ENCODE measurements around the gene IFT25. TPM values are rescaled to one million over a fixed set of nuclear protein-coding genes. Genes with fewer than 3 reads are reported as not detected.

The IFT25 gene
- total and polyA plus RNA-seq, 2 of the 13 experiments (the other 11 are each of a cell fraction or from before 2014, with no cell fraction given): 19.7 to 48.0 TPM

- TF ChIP-seq PHF20 (CRISPR knock-in tag; IDR thresholded peaks at IDR 0.05) (0 out of 2 replicates have a peak, but pooled peaks have one; percentile 31), FOXO4 (CRISPR knock-in tag; conservative IDR thresholded peaks at IDR 0.05) (no peak), ZNF546 (CRISPR knock-in tag; conservative IDR thresholded peaks at IDR 0.05) (no peak), ZBTB3 (CRISPR knock-in tag; IDR thresholded peaks at IDR 0.05; ENCODE audit: borderline replicate concordance, low read depth) (no peak), ETV6 (CRISPR knock-in tag; conservative IDR thresholded peaks at IDR 0.05) (no peak), ZBTB34 (CRISPR knock-in tag; IDR thresholded peaks at IDR 0.05) (no peak), ZNF513 (CRISPR knock-in tag; conservative IDR thresholded peaks at IDR 0.05) (no peak), ZNF205 (CRISPR knock-in tag; IDR thresholded peaks at IDR 0.05) (no peak; the same call in 1 of the 2 replicates), XBP1 (CRISPR knock-in tag; IDR thresholded peaks at IDR 0.05) (no peak), ZFX (CRISPR knock-in tag; IDR thresholded peaks at IDR 0.05; ENCODE audit: low read depth) (peak; percentile 91), PPARG (CRISPR knock-in tag; conservative IDR thresholded peaks at IDR 0.05) (0 out of 2 replicates have a peak, but pooled peaks have one; percentile 6), TP53 (CRISPR knock-in tag; conservative IDR thresholded peaks at IDR 0.05) (no peak), ZNF30 (CRISPR knock-in tag; IDR thresholded peaks at IDR 0.05) (no peak), ZNF143 (CRISPR knock-in tag; IDR thresholded peaks at IDR 0.05) (peak; percentile 20; the same call in 1 of the 2 replicates), NCOA2 (CRISPR knock-in tag; IDR thresholded peaks at IDR 0.05) (peak; percentile 33; the same call in 1 of the 2 replicates), ZNF674 (CRISPR knock-in tag; IDR thresholded peaks at IDR 0.05; ENCODE audit: low read depth) (no peak), NR3C1 (CRISPR knock-in tag; IDR thresholded peaks at IDR 0.05) (no peak), TMF1 (CRISPR knock-in tag; IDR thresholded peaks at IDR 0.05; ENCODE audit: low read depth) (no peak), RCOR2 (CRISPR knock-in tag; IDR thresholded peaks at IDR 0.05) (no peak), SRSF4 (IDR thresholded peaks at IDR 0.05; ENCODE audit: low read depth, low read length, poor library complexity, severe bottlenecking) (no peak), SNAPC2 (CRISPR knock-in tag; IDR thresholded peaks at IDR 0.05) (no peak), TCF7L2 (IDR thresholded peaks at IDR 0.05; ENCODE audit: low read depth, low read length) (no peak)
- TF ChIP-seq, protein P1, sequence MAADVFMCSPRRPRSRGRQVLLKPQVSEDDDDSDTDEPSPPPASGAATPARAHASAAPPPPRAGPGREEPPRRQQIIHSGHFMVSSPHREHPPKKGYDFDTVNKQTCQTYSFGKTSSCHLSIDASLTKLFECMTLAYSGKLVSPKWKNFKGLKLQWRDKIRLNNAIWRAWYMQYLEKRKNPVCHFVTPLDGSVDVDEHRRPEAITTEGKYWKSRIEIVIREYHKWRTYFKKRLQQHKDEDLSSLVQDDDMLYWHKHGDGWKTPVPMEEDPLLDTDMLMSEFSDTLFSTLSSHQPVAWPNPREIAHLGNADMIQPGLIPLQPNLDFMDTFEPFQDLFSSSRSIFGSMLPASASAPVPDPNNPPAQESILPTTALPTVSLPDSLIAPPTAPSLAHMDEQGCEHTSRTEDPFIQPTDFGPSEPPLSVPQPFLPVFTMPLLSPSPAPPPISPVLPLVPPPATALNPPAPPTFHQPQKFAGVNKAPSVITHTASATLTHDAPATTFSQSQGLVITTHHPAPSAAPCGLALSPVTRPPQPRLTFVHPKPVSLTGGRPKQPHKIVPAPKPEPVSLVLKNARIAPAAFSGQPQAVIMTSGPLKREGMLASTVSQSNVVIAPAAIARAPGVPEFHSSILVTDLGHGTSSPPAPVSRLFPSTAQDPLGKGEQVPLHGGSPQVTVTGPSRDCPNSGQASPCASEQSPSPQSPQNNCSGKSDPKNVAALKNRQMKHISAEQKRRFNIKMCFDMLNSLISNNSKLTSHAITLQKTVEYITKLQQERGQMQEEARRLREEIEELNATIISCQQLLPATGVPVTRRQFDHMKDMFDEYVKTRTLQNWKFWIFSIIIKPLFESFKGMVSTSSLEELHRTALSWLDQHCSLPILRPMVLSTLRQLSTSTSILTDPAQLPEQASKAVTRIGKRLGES (CRISPR knock-in tag; IDR thresholded peaks at IDR 0.05; ENCODE audit: borderline replicate concordance): no peak
Measured at GRCh38 chr1:53945433-53946251, at the start of gene IFT25 (continued).

Measured in HepG2 (cell line).